B cell (primary cell): ENCODE data around the gene CTNNA1. TPM values are rescaled to one million over a fixed set of nuclear protein-coding genes. Genes with fewer than 3 reads are reported as not detected.

Source experiments
- ATAC-seq: fragments of 200-7000 bp; cut with Tn5 transposase; one replicate; pipeline ENCODE4 v1.10.0; 2021; ENCODE audit warnings: low read depth, mild to moderate bottlenecking, moderate number of reproducible peaks, moderate library complexity
- CTCF ChIA-PET: fragments of 350-600 bp; sonication (Branson Sonifier 250); formaldehyde crosslinking; loops from one replicate; lab custom pipeline; 2021; ENCODE audit warnings: antibody characterized with exemption, inconsistent platforms; lab: Charles Lee
- POLR2A ChIA-PET: fragments of 350-600 bp; sonication (Branson Sonifier 250); formaldehyde crosslinking; loops from one replicate; lab custom pipeline; 2021; ENCODE audit warnings: antibody characterized with exemption; lab: Charles Lee
- DNase-seq: peaks from one replicate; pipeline ENCODE4 v3.0.0; 2013
- H2AFZ ChIP-seq: 2 replicates; pipeline ENCODE4 v1.6.1; 2012; ENCODE audit warnings: mild to moderate bottlenecking, low read depth, low read length; ENCODE audit not compliant: insufficient read depth, poor library complexity, severe bottlenecking
- H3K27ac ChIP-seq, 2 donors: 1 replicate in 1 of 2; 2 replicates in 1 of 2; pipeline ENCODE4 v1.5.1; 2012 to 2013; ENCODE audit warnings: low read length in 2 of 2, mild to moderate bottlenecking in 2 of 2, moderate library complexity in 1 of 2
- H3K27me3 ChIP-seq, 4 experiments: fragments of 200-600 bp in 1 of 4; sonication (generic) in 1 of 4; replicated peaks in 1 of 4; 1 replicate in 2 of 4; 2 replicates in 2 of 4; pipeline versions ENCODE4 v1.6.1 to v1.7.0; 2013 to 2016; ENCODE audit warnings: low read length in 3 of 4, mild to moderate bottlenecking in 2 of 4, mixed read lengths in 1 of 4, moderate library complexity in 1 of 4; ENCODE audit not compliant: insufficient read depth in 4 of 4, control insufficient read depth in 3 of 4; ENCODE audit errors: control extremely low read depth in 1 of 4
- H3K36me3 ChIP-seq, 2 experiments: replicated peaks in 1 of 2; 1 replicate in 1 of 2; 2 replicates in 1 of 2; pipeline versions ENCODE4 v1.6.1 to v1.7.1; 2013; ENCODE audit warnings: low read length in 1 of 2; ENCODE audit not compliant: insufficient read depth in 2 of 2, control insufficient read depth in 1 of 2; ENCODE audit errors: control extremely low read depth in 1 of 2, extremely low read depth in 1 of 2
- H3K4me1 ChIP-seq, 2 donors: fragments of 200-600 bp in 1 of 2; sonication (generic) in 1 of 2; 1 replicate in 1 of 2; 2 replicates in 1 of 2; pipeline versions ENCODE4 v1.5.1 to v1.6.1; 2013 to 2017; ENCODE audit warnings: low read length in 2 of 2; ENCODE audit not compliant: control insufficient read depth in 2 of 2, insufficient read depth in 2 of 2
- H3K4me2 ChIP-seq: replicated peaks from 2 replicates; pipeline ENCODE3; 2012; ENCODE audit warnings: mild to moderate bottlenecking, low read depth, low read length; ENCODE audit not compliant: poor library complexity, severe bottlenecking
- H3K4me3 ChIP-seq, 5 experiments: fragments of 200-600 bp in 1 of 5; sonication (generic) in 1 of 5; 1 replicate in 3 of 5; 2 replicates in 2 of 5; pipeline versions ENCODE4 v1.5.1 to v1.7.0; 2011 to 2016; ENCODE audit warnings: low read length in 4 of 5, mild to moderate bottlenecking in 4 of 5, low read depth in 2 of 5, control low read depth in 1 of 5, moderate library complexity in 1 of 5; ENCODE audit not compliant: insufficient read depth in 1 of 5; ENCODE audit errors: control extremely low read depth in 1 of 5, extremely low read depth in 1 of 5
- H3K79me2 ChIP-seq: fragments of 200-600 bp; sonication (generic); one replicate; pipeline ENCODE4 v1.6.0; 2016; ENCODE audit warnings: low read length; ENCODE audit not compliant: control insufficient read depth, insufficient read depth
- H3K9ac ChIP-seq: fragments of 200-600 bp; sonication (generic); 2 replicates; pipeline ENCODE4 v1.6.1; 2017; ENCODE audit warnings: mild to moderate bottlenecking, low read length, moderate library complexity
- H3K9me3 ChIP-seq, 3 donors: one replicate each; pipeline versions ENCODE4 v1.6.1 to v1.7.1; 2013; ENCODE audit warnings: low read length in 2 of 3; ENCODE audit not compliant: control insufficient read depth in 2 of 3, insufficient read depth in 1 of 3; ENCODE audit errors: control extremely low read depth in 1 of 3
- H4K20me1 ChIP-seq: 2 replicates; pipeline ENCODE4 v1.6.0; 2012; ENCODE audit warnings: mild to moderate bottlenecking, low read length; ENCODE audit not compliant: insufficient read depth, control insufficient read depth, poor library complexity, severe bottlenecking
- H3K27ac Mint-ChIP-seq: one replicate; pipeline ENCODE4 v1.8.0; 2021; ENCODE audit warnings: mixed read lengths
- H3K27me3 Mint-ChIP-seq: one replicate; pipeline ENCODE4 v1.8.0; 2021; ENCODE audit warnings: mixed read lengths
- H3K4me1 Mint-ChIP-seq: one replicate; pipeline ENCODE4 v1.8.0; 2021; ENCODE audit warnings: mixed read lengths
- H3K4me3 Mint-ChIP-seq: one replicate; pipeline ENCODE4 v1.8.0; 2021; ENCODE audit warnings: mixed read lengths
- H3K9me3 Mint-ChIP-seq: one replicate; pipeline ENCODE4 v1.8.0; 2022; ENCODE audit warnings: mixed read lengths; ENCODE audit not compliant: insufficient read depth
- CTCF ChIP-seq: fragments of 200-600 bp; IDR thresholded peaks from one replicate; pipeline ENCODE4 v1.8.0; 2022; ENCODE audit warnings: antibody characterized with exemption, mild to moderate bottlenecking
- EZH2 ChIP-seq: IDR thresholded peaks from 2 replicates; pipeline ENCODE4 v1.6.1; 2012; ENCODE audit warnings: borderline replicate concordance, low read depth, mild to moderate bottlenecking, moderate library complexity, low read length; ENCODE audit not compliant: insufficient read depth, poor library complexity, severe bottlenecking
- WGBS: methylation state at CpG from one replicate; pipeline ENCODE4 v1.1.5; 2013; ENCODE audit warnings: missing lambda C conversion rate; ENCODE audit not compliant: insufficient coverage; 5-methylcytosine and 5-hydroxymethylcytosine counted together
- intact Hi-C: fragments of 100-400 bp; cut with micrococcal nuclease; formaldehyde crosslinking; loops from one replicate; pipeline ENCODE4 v1.10.0; 2022
- polyA plus RNA-seq: library from polyadenylated mRNA; depleted of rRNA; stranded (reverse); fragments of >200 nt; gene quantifications from 2 replicates; pipeline ENCODE4 v1.2.3, GENCODE V29; 2012
- total RNA-seq, 2 donors: library from RNA; stranded (reverse); fragments of 120-200 nt in 1 of 2; gene quantifications; 1 replicate in 1 of 2; 2 replicates in 1 of 2; pipeline versions ENCODE4 v1.2.3 to v1.2.4, GENCODE V29; 2013 to 2022

CTNNA1 gene
- total and polyA plus RNA-seq, 2 donors (not counting 1 experiment from before 2014, with no cell fraction given) = 22.7 to 96.0 TPM

- ChIA-PET CTCF (no interaction called here), POLR2A (no interaction called here)
- H4K20me1 ChIP-seq = no peaks in the 10 kb centered on the region
- Mint-ChIP-seq H3K9me3 (no peaks in the 10 kb centered on the region), H3K27me3 (no peaks in the 10 kb centered on the region), H3K27ac (no peak overlapping the region), H3K4me3 (no peak overlapping the region), H3K4me1 (no peaks in the 10 kb centered on the region)
- no peak overlapping the region for H3K9ac ChIP-seq
- H3K4me1 ChIP-seq = no peaks in the 10 kb centered on the region
- 86% methylated on average over 7 of the region's 10 CpGs for WGBS
- H3K4me3 ChIP-seq = no peak overlapping the region
- TF ChIP-seq CTCF (no peak), EZH2 (no peak)
- H3K4me2 ChIP-seq = no peak overlapping the region
- ATAC-seq (no peak), DNase-seq (no peak)
- no peaks in the 10 kb centered on the region for H3K9me3 ChIP-seq
- H3K79me2 ChIP-seq = no peaks in the 10 kb centered on the region
- no peaks in the 10 kb centered on the region for H3K27me3 ChIP-seq
- no peak overlapping the region for H2AFZ ChIP-seq
- H3K36me3 ChIP-seq = no peaks in the 10 kb centered on the region
- intact Hi-C loops = no loop called here
- no peak overlapping the region for H3K27ac ChIP-seq
Observed at GRCh38 chr5:138975098-138975847, 222.0 kb downstream of the CTNNA1 start.

DNA sequence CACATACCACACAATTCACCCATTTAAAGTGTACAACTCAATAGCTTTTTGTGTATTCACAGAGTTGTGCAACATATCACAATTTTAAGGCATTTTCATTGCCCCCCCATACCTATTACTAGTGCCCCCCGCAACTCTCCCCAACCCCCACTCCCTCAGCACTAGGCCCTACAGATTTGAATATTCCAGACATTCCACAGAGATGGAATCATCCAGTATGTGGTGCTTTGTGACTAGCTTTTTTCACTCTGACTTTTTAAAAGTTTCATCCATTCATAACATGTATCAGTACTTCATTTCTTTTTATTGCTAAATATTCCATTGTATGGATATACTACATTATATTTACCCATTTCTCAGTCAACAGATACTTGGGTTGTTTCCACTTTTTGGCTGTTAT, 224.9 kb downstream of the CTNNA1 start:
- no CpG with 5 or more reads among the region's 1 CpG for WGBS
- no peaks in the 10 kb centered on the region for H3K79me2 ChIP-seq
- H3K36me3 ChIP-seq = no peaks in the 10 kb centered on the region
- Mint-ChIP-seq H3K9me3 (no peaks in the 10 kb centered on the region), H3K27ac (no peak overlapping the region), H3K27me3 (no peaks in the 10 kb centered on the region), H3K4me1 (no peaks in the 10 kb centered on the region), H3K4me3 (no peak overlapping the region)
- no peak overlapping the region for H3K4me2 ChIP-seq
- H3K9ac ChIP-seq = no peak overlapping the region
- DNase-seq = no peak
- no peaks in the 10 kb centered on the region for H3K27me3 ChIP-seq
- no peak for ATAC-seq
- CTCF ChIA-PET = interaction anchor here (1.0 kb wide), 1 partner anchor 21 kb away, joined by 5 read pairs; no protein-coding TSS in a partner anchor
- no peak overlapping the region for H3K4me3 ChIP-seq
- H3K27ac ChIP-seq = no peak overlapping the region
- H2AFZ ChIP-seq = no peak overlapping the region
- no peaks in the 10 kb centered on the region for H3K4me1 ChIP-seq
- no peaks in the 10 kb centered on the region for H3K9me3 ChIP-seq
- POLR2A ChIA-PET = no interaction called here
- TF ChIP-seq CTCF (no peak), EZH2 (no peak)
- intact Hi-C loops = no loop called here
- no peaks in the 10 kb centered on the region for H4K20me1 ChIP-seq
